ENCODE measurements around the gene EIPR1. TPM values are rescaled to one million over a fixed set of nuclear protein-coding genes. Genes with fewer than 3 reads are reported as not detected.

Gene EIPR1
- total and polyA plus RNA-seq, 2 of the 4 experiments (the other 2 are of a cell fraction): 46.5 to 67.4 TPM

DNA sequence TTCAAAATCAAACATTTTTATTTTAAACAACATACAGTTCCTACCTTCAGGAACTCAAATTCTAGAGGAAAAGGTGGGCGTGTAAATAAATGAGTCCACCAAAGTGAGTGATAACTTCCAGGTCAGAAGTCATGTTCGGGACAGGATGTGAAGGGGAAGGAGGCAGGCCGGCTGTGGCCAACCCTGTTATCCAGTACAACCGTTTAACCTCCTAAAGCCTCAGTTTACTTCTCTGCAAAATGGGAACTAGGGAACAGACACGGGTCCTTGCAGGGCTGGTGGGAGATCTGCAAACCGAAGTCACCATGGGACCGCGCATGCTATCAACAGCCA, 373 bp downstream of the EIPR1 start:
- H2BK20ac ChIP-seq (ENCODE audit: low read depth, low read length): no peak overlapping the region
- ATAC-seq (ENCODE audit: low read depth): peak; percentile 9
- 0% methylated on average over 4 of the region's 8 CpGs; no CpG with 5 or more reads in 1 of the 2 experiments for WGBS, 2 experiments (ENCODE audit: extremely low coverage in 2 of 2, insufficient read length in 1 of 2)
- H3K9ac ChIP-seq (ENCODE audit: low read depth, low read length): peak overlapping the region; percentile 66
- no peaks in the 10 kb centered on the region for H3K27me3 ChIP-seq (ENCODE audit: control insufficient read depth, insufficient read depth, low read length)
- H3K14ac ChIP-seq (replicated peaks; ENCODE audit: low read depth, low read length): no peak overlapping the region; the same call in 1 of the 2 replicates
- no TSS peak for BruUV-seq (replicated peaks)
- in situ Hi-C loops (cut with MboI; ENCODE audit: low sequenced_read_pairs) (no loop called here), dilution Hi-C loops (cut with HindIII; ENCODE audit: low sequenced_read_pairs, unreplicated experiment) (no loop called here), intact Hi-C loops (cut with micrococcal nuclease) (no loop called here)
- no peak overlapping the region for H2BK120ac ChIP-seq (ENCODE audit: low read depth, low read length)
- H4K5ac ChIP-seq (ENCODE audit: low read depth, low read length): peak overlapping the region; percentile 56
- peak overlapping the region; percentile 44 for H2AK5ac ChIP-seq (ENCODE audit: low read depth, low read length)
- H3K36me3 ChIP-seq (ENCODE audit: control insufficient read depth, insufficient read depth, low read length): no peaks in the 10 kb centered on the region; the same call in 1 of the 2 replicates
- H3K27ac ChIP-seq (ENCODE audit: insufficient read depth, low read length): peak overlapping the region; percentile 60
- H2BK5ac ChIP-seq (ENCODE audit: low read depth, low read length, poor library complexity, severe bottlenecking): peak overlapping the region; percentile 7
- H3K56ac ChIP-seq (ENCODE audit: extremely low read depth, insufficient read depth, low read length): peak overlapping the region; percentile 48
- H3K79me1 ChIP-seq (ENCODE audit: low read depth in 1 of 2, low read length in 2 of 2): peaks cover 24 to 42% of the 10 kb centered on the region in 2 experiments
- H2AK9ac ChIP-seq (replicated peaks; ENCODE audit: low read depth, low read length, poor library complexity): peak overlapping the region; percentile 43
- no peaks in the 10 kb centered on the region for H4K20me1 ChIP-seq (ENCODE audit: insufficient read depth, low read length)
- H3K18ac ChIP-seq (ENCODE audit: low read depth, low read length): no peak overlapping the region
- peaks cover 8% of the 10 kb centered on the region for H3K4me1 ChIP-seq (ENCODE audit: control insufficient read depth, insufficient read depth, low read length)
- no peak overlapping the region for H2BK15ac ChIP-seq (ENCODE audit: low read depth, low read length)
- H3K23ac ChIP-seq (ENCODE audit: low read depth, low read length): 0 out of 2 replicates have a peak overlapping the region, but pooled peaks have one; percentile 32
- peak overlapping the region; percentile 73 for H3K4ac ChIP-seq (ENCODE audit: low read depth, low read length)
- H4K8ac ChIP-seq (ENCODE audit: low read depth in 2 of 2, low read length in 2 of 2): peak overlapping the region; percentile 91
- ChIA-PET CTCF (interaction anchor here (1.5 kb wide), 1 partner anchor 12 kb away, joined by 5 read pairs; no protein-coding TSS in a partner anchor), POLR2A (ENCODE audit: unreplicated experiment) (no interaction called here)
- peaks cover 2% of the 10 kb centered on the region; the same call in 1 of the 2 replicates for H3K9me1 ChIP-seq (ENCODE audit: insufficient read depth, low read length)
- H2AFZ ChIP-seq (replicated peaks; ENCODE audit: low read length, poor library complexity): peak overlapping the region; percentile 96
- peak overlapping the region; percentile 82 for H3K4me3 ChIP-seq (ENCODE audit: insufficient read depth, low read depth, low read length)
- peak overlapping the region; percentile 81 for H3K4me2 ChIP-seq (ENCODE audit: low read depth, low read length)
- TF ChIP-seq CTCF (conservative IDR thresholded peaks at IDR 0.05; ENCODE audit: low read depth, low read length): no peak
- TF ChIP-seq SMC3 (IDR thresholded peaks at IDR 0.05; ENCODE audit: low read depth, low read length): no peak
- no peak for TF ChIP-seq ELK1 (IDR thresholded peaks at IDR 0.05; ENCODE audit: borderline replicate concordance, low read depth, low read length)
- TF ChIP-seq MAZ (IDR thresholded peaks at IDR 0.05; ENCODE audit: borderline replicate concordance, low read depth, low read length): no peak
- no peak for TF ChIP-seq USF2 (IDR thresholded peaks at IDR 0.05; ENCODE audit: low read depth, low read length)
- TF ChIP-seq RCOR1 (IDR thresholded peaks at IDR 0.05; ENCODE audit: insufficient replicate concordance, low read length): no peak
- no peak for TF ChIP-seq RFX5 (IDR thresholded peaks at IDR 0.05; ENCODE audit: low read depth, low read length)
- TF ChIP-seq RAD21 (IDR thresholded peaks at IDR 0.05; ENCODE audit: low read length): no peak
- peak; percentile 41 for DNase-seq
- peak overlapping the region; percentile 28; the same call in 1 of the 2 replicates for H4K91ac ChIP-seq (ENCODE audit: insufficient read depth, low read depth, low read length)
- no peaks in the 10 kb centered on the region for H3K9me3 ChIP-seq (ENCODE audit: control insufficient read depth, insufficient read depth, low read length)

Measured in IMR-90 (cell line).